Right lobe of liver (tissue), 6 donors: Measurements from ENCODE around the gene KIFC3. TPM values are rescaled to one million over a fixed set of nuclear protein-coding genes. Genes with fewer than 3 reads are reported as not detected.
"Not testable (repeated sequence)": the region's sequence is repeated elsewhere in the genome, so short reads cannot be mapped to it uniquely, and the experiment has no call there.

Experiments
- ATAC-seq, 4 donors: fragments of 200-7000 bp; cut with Tn5 transposase; one replicate each; pipeline ENCODE4 v1.9.1; 2020; ENCODE audit warnings: mild to moderate bottlenecking in 4 of 4, moderate library complexity in 4 of 4
- DNase-seq, 3 donors: peaks; one replicate each; pipeline ENCODE4 v3.0.0-alpha.2; 2020
- H3K27ac ChIP-seq, 3 donors: fragments of 200-600 bp; one replicate each; pipeline ENCODE4 v1.8.0; 2022
- H3K27me3 ChIP-seq, 2 donors: fragments of 200-600 bp; one replicate each; pipeline ENCODE4 v1.8.0; 2022
- H3K36me3 ChIP-seq, 4 donors: fragments of 200-600 bp; sonication (generic) in 1 of 4; one replicate each; pipeline versions ENCODE4 v1.5.1 to v1.8.0; 2017 to 2022; ENCODE audit warnings: control low read depth in 1 of 4
- H3K4me1 ChIP-seq, 4 donors: fragments of 200-600 bp; sonication (generic) in 1 of 4; one replicate each; pipeline versions ENCODE4 v1.5.1 to v1.8.0; 2017 to 2022; ENCODE audit warnings: control low read depth in 1 of 4
- H3K4me3 ChIP-seq, 3 donors: fragments of 200-600 bp; one replicate each; pipeline ENCODE4 v1.8.0; 2022
- H3K9me3 ChIP-seq, 4 donors: fragments of 200-600 bp; sonication (generic) in 1 of 4; one replicate each; pipeline versions ENCODE4 v1.5.1 to v1.8.0; 2017 to 2022; ENCODE audit warnings: control low read depth in 1 of 4
- CTCF ChIP-seq, 4 donors: fragments of 200-600 bp in 3 of 4; fragments of 450-650 bp in 1 of 4; IDR thresholded peaks; one replicate each; pipeline versions ENCODE4 v1.5.1 to v1.8.0; 2016 to 2022; ENCODE audit warnings: antibody characterized with exemption in 4 of 4, mild to moderate bottlenecking in 2 of 4
- POLR2A ChIP-seq: fragments of 450-650 bp; IDR thresholded peaks from one replicate; pipeline ENCODE4 v1.6.1; 2017; ENCODE audit warnings: antibody characterized with exemption, mild to moderate bottlenecking
- WGBS: methylation state at CpG from one replicate; pipeline ENCODE4 v1.1.6; 2018; ENCODE audit warnings: low coverage, low lambda C conversion rate; ENCODE audit not compliant: insufficient coverage; ENCODE audit errors: missing lambda C conversion rate; 5-methylcytosine and 5-hydroxymethylcytosine counted together
- intact Hi-C, 2 donors: fragments of 100-400 bp; cut with DNase I; formaldehyde crosslinking; loops; one replicate each; pipeline versions ENCODE4 v1.11.2 to v1.14.1; 2022
- total RNA-seq, 6 experiments: library from RNA; depleted of rRNA in 2 of 6; stranded (reverse); fragments of >200 nt in 2 of 6; fragmentation: NEBNext Ultra II Directional in 3 of 6; extraction: Animal tissue kit (Norgen Biotek cat#: 25700) in 3 of 6; gene quantifications; one replicate each; pipeline versions ENCODE4 v1.1.0 to v1.2.4, GENCODE V29; 2016 to 2023
- donor health status: DM: no; HTN: yes; CAD: no.
- donor health status: DM: no; HTN: no; CAD: no.
- donor health status: DM: no; HTN: no; CAD: no.
- donor health status: DM: no; HTN: yes; CAD: no.
- donor health status: DM: no; HTN: yes; CAD: no.

KIFC3 gene
- total RNA-seq, 6 experiments from 2014 or later, result 20.3 to 88.9 (median 46.4) TPM

GRCh38 chr16:57785924-57786323 lies 16.4 kb downstream of the KIFC3 start:
- no peak overlapping the region for H3K27ac ChIP-seq
- no peak for DNase-seq
- 83% methylated on average over 4 of the region's 8 CpGs for WGBS

GRCh38 chr16:57785385-57785784 lies 16.9 kb downstream of the KIFC3 start:
- whole genome bisulfite sequencing, result no CpG with 5 or more reads among the region's 10 CpGs
- H3K36me3 ChIP-seq, result peaks cover 0 to 19% (median 10%) of the 10 kb centered on the region in 4 donors
- H3K9me3 ChIP-seq, result no peaks in the 10 kb centered on the region
- H3K27ac ChIP-seq, result no peak overlapping the region
- H3K27me3 ChIP-seq, result no peaks in the 10 kb centered on the region
- no peak for TF ChIP-seq POLR2A
- TF ChIP-seq CTCF (IDR thresholded peaks at IDR 0.05), result no peak
- intact Hi-C loops, result no loop called here
- no peak for DNase-seq
- H3K4me3 ChIP-seq, result no peak overlapping the region
- no peak for ATAC-seq
- H3K4me1 ChIP-seq, result peaks cover 0 to 15% (median 6%) of the 10 kb centered on the region in 4 donors

More at GRCh38 chr16:57785924-57786323, 16.4 kb downstream of the KIFC3 start:
- intact Hi-C loops, result no loop called here
- TF ChIP-seq POLR2A, result no peak
- no peak for TF ChIP-seq CTCF (IDR thresholded peaks at IDR 0.05)
- Histone ChIP-seq H3K27me3 (no peaks in the 10 kb centered on the region), H3K4me1 (peaks cover 0 to 19% (median 9%) of the 10 kb centered on the region in 4 donors), H3K9me3 (no peaks in the 10 kb centered on the region), H3K36me3 (peaks cover 0 to 23% (median 10%) of the 10 kb centered on the region in 4 donors), H3K4me3 (no peak overlapping the region)
- ATAC-seq, result no peak

GRCh38 chr16:57784334-57784733 lies 18.0 kb downstream of the KIFC3 start:
- Histone ChIP-seq H3K4me3 (no peak overlapping the region), H3K27me3 (no peaks in the 10 kb centered on the region), H3K36me3 (peaks cover 0 to 19% (median 6%) of the 10 kb centered on the region in 4 donors), H3K4me1 (peaks cover 0 to 15% (median 6%) of the 10 kb centered on the region in 4 donors), H3K27ac (no peak overlapping the region), H3K9me3 (no peaks in the 10 kb centered on the region)
- intact Hi-C loops, result no loop called here
- ATAC-seq, result no peak
- no peak for DNase-seq
- WGBS, result 96% methylated on average over 4 of the region's 7 CpGs
- no peak for TF ChIP-seq CTCF (IDR thresholded peaks at IDR 0.05)
- no peak for TF ChIP-seq POLR2A

GRCh38 chr16:57783883-57784282 lies 18.4 kb downstream of the KIFC3 start:
- Histone ChIP-seq H3K36me3 (peaks cover 0 to 24% (median 5%) of the 10 kb centered on the region in 4 donors), H3K9me3 (no peaks in the 10 kb centered on the region), H3K4me3 (no peak overlapping the region), H3K4me1 (peaks cover 0 to 15% (median 6%) of the 10 kb centered on the region in 4 donors), H3K27ac (no peak overlapping the region), H3K27me3 (no peaks in the 10 kb centered on the region)
- DNase-seq (no peak), ATAC-seq (no peak)
- intact Hi-C loops, result no loop called here
- TF ChIP-seq POLR2A, result no peak
- TF ChIP-seq CTCF (IDR thresholded peaks at IDR 0.05), result no peak
- no CpG with 5 or more reads among the region's 8 CpGs for WGBS

- H3K36me3 ChIP-seq, result peaks cover 0 to 17% (median under 1%) of the 10 kb centered on the region in 4 donors
- 62% methylated on average over 4 of the region's 4 CpGs for WGBS
- H3K4me1 ChIP-seq, result peaks cover 0 to 15% (median 6%) of the 10 kb centered on the region in 4 donors
- no peak for DNase-seq
- intact Hi-C loops, result no loop called here
- no peak for ATAC-seq
- H3K27me3 ChIP-seq, result no peaks in the 10 kb centered on the region
- peak overlapping the region in 2 of 3 donors; percentile 34 to 56 for H3K27ac ChIP-seq
- no peaks in the 10 kb centered on the region for H3K9me3 ChIP-seq
- TF ChIP-seq POLR2A (no peak), CTCF (IDR thresholded peaks at IDR 0.05) (no peak)
- H3K4me3 ChIP-seq, result no peak overlapping the region
Measured at GRCh38 chr16:57783116-57783515, 19.2 kb downstream of the KIFC3 start.

GRCh38 chr16:57782607-57783055 lies 19.7 kb downstream of the KIFC3 start:
- Histone ChIP-seq H3K4me1 (peaks cover 0 to 15% (median 6%) of the 10 kb centered on the region in 4 donors), H3K27ac (peak overlapping the region in 2 of 3 donors; percentile 34 to 56)
- WGBS, result 20% methylated on average over 11 of the region's 11 CpGs

More at GRCh38 chr16:57782607-57783055, 19.7 kb downstream of the KIFC3 start:
- DNase-seq, H3K4me3 ChIP-seq, H3K9me3 ChIP-seq, H3K27me3 ChIP-seq, intact Hi-C loops: not testable (repeated sequence)
- ATAC-seq, result peak in 3 of 4 donors; percentile 35 to 54 (median 37)
- H3K36me3 ChIP-seq, result peaks cover 0 to 12% (median 0%) of the 10 kb centered on the region in 4 donors
